ENCODE data around the gene LY6G5B.

DNA sequence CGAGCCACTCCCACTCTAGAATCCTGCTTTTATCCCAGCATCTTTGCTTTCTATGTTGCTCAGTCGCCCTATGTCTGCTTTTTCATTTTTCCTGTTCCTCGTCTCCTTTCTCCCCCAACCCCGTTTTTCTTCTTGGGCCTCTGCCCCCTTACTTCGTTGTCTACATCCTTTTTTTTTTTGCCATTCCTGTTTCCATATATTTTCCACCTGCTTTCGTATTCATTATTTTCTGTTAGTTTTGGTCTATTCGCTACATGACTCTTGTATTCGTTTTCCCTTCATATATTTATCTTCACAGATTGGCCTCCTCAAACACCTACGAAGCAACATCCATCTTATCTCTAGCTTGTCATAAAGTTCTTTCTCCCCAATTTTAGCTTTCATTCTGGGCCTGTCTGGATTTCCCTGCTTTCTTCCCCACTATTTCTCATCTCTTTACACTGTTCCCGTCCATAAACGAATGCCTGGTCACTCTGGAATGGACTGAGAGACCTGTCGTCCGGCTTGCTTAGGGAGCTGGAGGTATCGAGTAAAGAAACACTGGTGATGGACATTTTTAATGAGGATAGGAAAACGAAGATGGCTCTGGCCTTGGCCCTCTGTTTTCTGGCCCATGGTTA, 48.3 kb upstream of the LY6G5B start:
- TF ChIP-seq, protein P1, sequence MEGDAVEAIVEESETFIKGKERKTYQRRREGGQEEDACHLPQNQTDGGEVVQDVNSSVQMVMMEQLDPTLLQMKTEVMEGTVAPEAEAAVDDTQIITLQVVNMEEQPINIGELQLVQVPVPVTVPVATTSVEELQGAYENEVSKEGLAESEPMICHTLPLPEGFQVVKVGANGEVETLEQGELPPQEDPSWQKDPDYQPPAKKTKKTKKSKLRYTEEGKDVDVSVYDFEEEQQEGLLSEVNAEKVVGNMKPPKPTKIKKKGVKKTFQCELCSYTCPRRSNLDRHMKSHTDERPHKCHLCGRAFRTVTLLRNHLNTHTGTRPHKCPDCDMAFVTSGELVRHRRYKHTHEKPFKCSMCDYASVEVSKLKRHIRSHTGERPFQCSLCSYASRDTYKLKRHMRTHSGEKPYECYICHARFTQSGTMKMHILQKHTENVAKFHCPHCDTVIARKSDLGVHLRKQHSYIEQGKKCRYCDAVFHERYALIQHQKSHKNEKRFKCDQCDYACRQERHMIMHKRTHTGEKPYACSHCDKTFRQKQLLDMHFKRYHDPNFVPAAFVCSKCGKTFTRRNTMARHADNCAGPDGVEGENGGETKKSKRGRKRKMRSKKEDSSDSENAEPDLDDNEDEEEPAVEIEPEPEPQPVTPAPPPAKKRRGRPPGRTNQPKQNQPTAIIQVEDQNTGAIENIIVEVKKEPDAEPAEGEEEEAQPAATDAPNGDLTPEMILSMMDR (IDR thresholded peaks at IDR 0.05) = no peak
- TF ChIP-seq POLR2AphosphoS5 (IDR thresholded peaks at IDR 0.05) = no peak
- TF ChIP-seq EP300 (IDR thresholded peaks at IDR 0.05) = no peak
- no peak for TF ChIP-seq POLR2A (IDR thresholded peaks at IDR 0.05)
